NCI-H2081 (cell line): ENCODE data around the gene TMEM176B.
A peak's percentile ranks its signal among the peaks of the same experiment; 100 is the strongest.
"Not testable (repeated sequence)": the region's sequence is repeated elsewhere in the genome, so short reads cannot be mapped to it uniquely, and the experiment has no call there.

Experiments used
- DNase-seq, 2 experiments: peaks; one replicate each; lab custom pipeline; 2025; lab: John Stamatoyannopoulos, UW

Gene TMEM176B

GRCh38 chr7:150790416-150791075, 9.6 kb downstream of the TMEM176B start:
- DNase-seq: no peak

GRCh38 chr7:150788474-150789269, 11.5 kb downstream of the TMEM176B start:
- DNase-seq: no peak

- no peak for DNase-seq
Observed at GRCh38 chr7:150787321-150788281, 12.6 kb downstream of the TMEM176B start.

GRCh38 chr7:150784954-150785353, 15.2 kb downstream of the TMEM176B start:
- DNase-seq: no peak

- DNase-seq: no peak
Observed at GRCh38 chr7:150784120-150784736, 15.9 kb downstream of the TMEM176B start.

GRCh38 chr7:150781961-150782360, 18.2 kb downstream of the TMEM176B start:
- no peak for DNase-seq

GRCh38 chr7:150781103-150781502, 19.1 kb downstream of the TMEM176B start:
- no peak for DNase-seq

- DNase-seq: no peak
Observed at GRCh38 chr7:150780292-150780691, 19.9 kb downstream of the TMEM176B start.

- peak; percentile 76 to 86 for DNase-seq
Observed at GRCh38 chr7:150778738-150779301, 21.3 kb downstream of the TMEM176B start.

GRCh38 chr7:150778014-150778737, 22.0 kb downstream of the TMEM176B start:
- no peak for DNase-seq

GRCh38 chr7:150774131-150774530, 26.0 kb downstream of the TMEM176B start:
- not testable (repeated sequence) for DNase-seq

GRCh38 chr7:150769768-150770167, 30.4 kb downstream of the TMEM176B start:
- no peak for DNase-seq

- DNase-seq: no peak
Observed at GRCh38 chr7:150766334-150766709, 33.8 kb downstream of the TMEM176B start.

- DNase-seq: no peak
Observed at GRCh38 chr7:150759479-150759878, 40.7 kb downstream of the TMEM176B start.

GRCh38 chr7:150756858-150757257, 43.3 kb downstream of the TMEM176B start:
- DNase-seq: no peak

GRCh38 chr7:150756166-150756565, 44.0 kb downstream of the TMEM176B start:
- DNase-seq: no peak

- DNase-seq: no peak
Observed at GRCh38 chr7:150755473-150756099, 44.6 kb downstream of the TMEM176B start.

- no peak for DNase-seq
Observed at GRCh38 chr7:150754951-150755350, 45.2 kb downstream of the TMEM176B start.

- peak; percentile 5 to 12 for DNase-seq
Observed at GRCh38 chr7:150753826-150754603, 46.1 kb downstream of the TMEM176B start.

- DNase-seq: no peak
Observed at GRCh38 chr7:150753239-150753638, 46.9 kb downstream of the TMEM176B start.
